ENCODE data around the gene DNAJB2.
"Not testable (repeated sequence)": the region's sequence is repeated elsewhere in the genome, so short reads cannot be mapped to it uniquely, and the experiment has no call there.

The DNAJB2 gene

GRCh38 chr2:219299372-219299760, 20.2 kb downstream of the DNAJB2 start:
- Mint-ChIP-seq H3K4me3 (no peak overlapping the region), H3K36me3 (no peaks in the 10 kb centered on the region), H3K27me3 (peaks cover 6% of the 10 kb centered on the region), H3K4me1 (peaks cover 24% of the 10 kb centered on the region), H3K9me3 (no peaks in the 10 kb centered on the region), H3K27ac (no peak overlapping the region)

- H3K4me1 Mint-ChIP-seq = peaks cover 22% of the 10 kb centered on the region
- H3K27ac Mint-ChIP-seq = no peak overlapping the region
- no peak overlapping the region for H3K4me3 Mint-ChIP-seq
- no peaks in the 10 kb centered on the region for H3K36me3 Mint-ChIP-seq
- no peaks in the 10 kb centered on the region for H3K9me3 Mint-ChIP-seq
- H3K27me3 Mint-ChIP-seq = peaks cover 6% of the 10 kb centered on the region
These were observed 20.9 kb downstream of the DNAJB2 start for GRCh38 chr2:219300022-219300421.

- H3K27ac Mint-ChIP-seq = no peak overlapping the region
- no peaks in the 10 kb centered on the region for H3K9me3 Mint-ChIP-seq
- peaks cover 17% of the 10 kb centered on the region for H3K27me3 Mint-ChIP-seq
These were observed 23.3 kb downstream of the DNAJB2 start for GRCh38 chr2:219302412-219302968.

GRCh38 chr2:219304223-219304622, 25.1 kb downstream of the DNAJB2 start:
- Mint-ChIP-seq H3K27me3 (peaks cover 24% of the 10 kb centered on the region), H3K36me3 (no peaks in the 10 kb centered on the region), H3K4me1 (no peaks in the 10 kb centered on the region), H3K4me3 (no peak overlapping the region), H3K9me3 (no peaks in the 10 kb centered on the region), H3K27ac (no peak overlapping the region)

More at GRCh38 chr2:219302412-219302968, 23.3 kb downstream of the DNAJB2 start:
- Mint-ChIP-seq H3K4me1 (peaks cover 3% of the 10 kb centered on the region), H3K36me3 (no peaks in the 10 kb centered on the region), H3K4me3 (no peak overlapping the region)

GRCh38 chr2:219306047-219306446, 26.9 kb downstream of the DNAJB2 start:
- Mint-ChIP-seq H3K4me1 (no peaks in the 10 kb centered on the region), H3K27ac (no peak overlapping the region), H3K9me3 (no peaks in the 10 kb centered on the region), H3K4me3 (no peak overlapping the region), H3K36me3 (peaks cover 2% of the 10 kb centered on the region), H3K27me3 (peaks cover 33% of the 10 kb centered on the region)

- H3K9me3 Mint-ChIP-seq = no peaks in the 10 kb centered on the region
- peaks cover 2% of the 10 kb centered on the region for H3K36me3 Mint-ChIP-seq
- H3K4me1 Mint-ChIP-seq = no peaks in the 10 kb centered on the region
- peaks cover 34% of the 10 kb centered on the region for H3K27me3 Mint-ChIP-seq
- H3K4me3 Mint-ChIP-seq = no peak overlapping the region
- H3K27ac Mint-ChIP-seq = no peak overlapping the region
These were observed 29.3 kb downstream of the DNAJB2 start for GRCh38 chr2:219308142-219309101.

- Mint-ChIP-seq H3K36me3 (peaks cover 2% of the 10 kb centered on the region), H3K27ac (no peak within 1 kb of the TSS), H3K4me1 (no peaks in the 10 kb centered on the region), H3K4me3 (no peak within 1 kb of the TSS), H3K9me3 (no peaks in the 10 kb centered on the region), H3K27me3 (peaks cover 36% of the 10 kb centered on the region)
These were observed 30.1 kb downstream of the DNAJB2 start, which contains the start of gene PTPRN for GRCh38 chr2:219309278-219309677. Gene PTPRN, minus strand, starts transcription at chr2:219309401. Its CDS starts 69 bp downstream, at chr2:219309332.

GRCh38 chr2:219312683-219313263, 33.6 kb downstream of the DNAJB2 start:
- not testable (repeated sequence) for H3K36me3 Mint-ChIP-seq, H3K9me3 Mint-ChIP-seq, H3K27ac Mint-ChIP-seq, H3K4me3 Mint-ChIP-seq, H3K4me1 Mint-ChIP-seq
- peaks cover 23% of the 10 kb centered on the region for H3K27me3 Mint-ChIP-seq

- Mint-ChIP-seq H3K27ac (no peak overlapping the region), H3K27me3 (peaks cover 12% of the 10 kb centered on the region), H3K9me3 (no peaks in the 10 kb centered on the region), H3K4me3 (no peak overlapping the region), H3K36me3 (peaks cover 2% of the 10 kb centered on the region), H3K4me1 (no peaks in the 10 kb centered on the region)
These were observed 35.8 kb downstream of the DNAJB2 start for GRCh38 chr2:219314804-219315468.

- Mint-ChIP-seq H3K9me3 (no peaks in the 10 kb centered on the region), H3K4me3 (no peak overlapping the region), H3K36me3 (no peaks in the 10 kb centered on the region), H3K4me1 (peaks cover 24% of the 10 kb centered on the region), H3K27me3 (peaks cover 3% of the 10 kb centered on the region), H3K27ac (no peak overlapping the region)
These were observed 44.3 kb downstream of the DNAJB2 start for GRCh38 chr2:219323434-219323833.

- no peaks in the 10 kb centered on the region for H3K9me3 Mint-ChIP-seq
- peaks cover 3% of the 10 kb centered on the region for H3K27me3 Mint-ChIP-seq
- no peaks in the 10 kb centered on the region for H3K36me3 Mint-ChIP-seq
- H3K4me3 Mint-ChIP-seq = no peak overlapping the region
- H3K27ac Mint-ChIP-seq = no peak overlapping the region
- H3K4me1 Mint-ChIP-seq = peaks cover 24% of the 10 kb centered on the region
These were observed 46.0 kb downstream of the DNAJB2 start for GRCh38 chr2:219325136-219325535.

GRCh38 chr2:219325657-219326315, 46.6 kb downstream of the DNAJB2 start:
- Mint-ChIP-seq H3K4me1 (peaks cover 23% of the 10 kb centered on the region), H3K9me3 (no peaks in the 10 kb centered on the region), H3K27me3 (peaks cover 4% of the 10 kb centered on the region), H3K36me3 (no peaks in the 10 kb centered on the region), H3K4me3 (no peak overlapping the region), H3K27ac (no peak overlapping the region)

GRCh38 chr2:219327719-219328118, 48.6 kb downstream of the DNAJB2 start:
- peaks cover 18% of the 10 kb centered on the region for H3K27me3 Mint-ChIP-seq
- H3K36me3 Mint-ChIP-seq = peaks cover 2% of the 10 kb centered on the region
- H3K27ac Mint-ChIP-seq = no peak overlapping the region
- H3K4me3 Mint-ChIP-seq = no peak overlapping the region
- H3K9me3 Mint-ChIP-seq = no peaks in the 10 kb centered on the region
- peaks cover 4% of the 10 kb centered on the region for H3K4me1 Mint-ChIP-seq

GRCh38 chr2:219331560-219332213, 52.5 kb downstream of the DNAJB2 start:
- peaks cover 7% of the 10 kb centered on the region for H3K36me3 Mint-ChIP-seq
- no peak overlapping the region for H3K4me3 Mint-ChIP-seq
- peaks cover 40% of the 10 kb centered on the region for H3K27me3 Mint-ChIP-seq
- H3K4me1 Mint-ChIP-seq = no peaks in the 10 kb centered on the region
- H3K9me3 Mint-ChIP-seq = peaks cover 12% of the 10 kb centered on the region
- no peak overlapping the region for H3K27ac Mint-ChIP-seq

- peaks cover 7% of the 10 kb centered on the region for H3K36me3 Mint-ChIP-seq
- H3K27ac Mint-ChIP-seq = no peak within 1 kb of the TSS
- peaks cover 12% of the 10 kb centered on the region for H3K9me3 Mint-ChIP-seq
- peaks cover 42% of the 10 kb centered on the region for H3K27me3 Mint-ChIP-seq
- no peak within 1 kb of the TSS for H3K4me3 Mint-ChIP-seq
- H3K4me1 Mint-ChIP-seq = no peaks in the 10 kb centered on the region
These were observed 53.4 kb downstream of the DNAJB2 start, which contains the start of gene RESP18 for GRCh38 chr2:219332542-219332941. Gene RESP18, minus strand, starts transcription at chr2:219332744.
